HG03064 (cell line): ENCODE measurements around the gene SEMA6B.

ENCODE experiments used
- ATAC-seq: cut with Tn5 transposase; IDR thresholded peaks from one replicate; pipeline ENCODE4 v1.9.1; 2021; ENCODE audit warnings: low read depth; ENCODE audit not compliant: unreplicated experiment

The SEMA6B gene

GRCh38 chr19:4511300-4512054, 48.0 kb downstream of the SEMA6B start:
- no peak for ATAC-seq

GRCh38 chr19:4510435-4511255, 48.8 kb downstream of the SEMA6B start:
- ATAC-seq, result no peak

- no peak for ATAC-seq
Measured at GRCh38 chr19:4508698-4509097, 50.8 kb downstream of the SEMA6B start.

GRCh38 chr19:4507804-4508203, 51.7 kb downstream of the SEMA6B start:
- ATAC-seq, result no peak

- no peak for ATAC-seq
Measured at GRCh38 chr19:4507150-4507452, 52.4 kb downstream of the SEMA6B start.

GRCh38 chr19:4506449-4507149, 52.9 kb downstream of the SEMA6B start:
- no peak for ATAC-seq

- no peak for ATAC-seq
Measured at GRCh38 chr19:4505570-4506448, 53.7 kb downstream of the SEMA6B start.

- ATAC-seq, result no peak
Measured at GRCh38 chr19:4504891-4505569, 54.5 kb downstream of the SEMA6B start.

- no peak for ATAC-seq
Measured at GRCh38 chr19:4504297-4504701, 55.2 kb downstream of the SEMA6B start.

GRCh38 chr19:4503825-4504170, 55.7 kb downstream of the SEMA6B start:
- ATAC-seq, result no peak

- ATAC-seq, result no peak
Measured at GRCh38 chr19:4503132-4503824, 56.2 kb downstream of the SEMA6B start.

GRCh38 chr19:4502282-4503131, 57.0 kb downstream of the SEMA6B start:
- no peak for ATAC-seq

- ATAC-seq, result no peak
Measured at GRCh38 chr19:4501691-4502090, 57.8 kb downstream of the SEMA6B start.

- no peak for ATAC-seq
Measured at GRCh38 chr19:4500841-4501591, 58.5 kb downstream of the SEMA6B start.

GRCh38 chr19:4499855-4500254, 59.6 kb downstream of the SEMA6B start:
- no peak for ATAC-seq

GRCh38 chr19:4499318-4499717, 60.2 kb downstream of the SEMA6B start:
- no peak for ATAC-seq

- ATAC-seq, result no peak
Measured at GRCh38 chr19:4498694-4499093, 60.8 kb downstream of the SEMA6B start.
